HepG2 (cell line): Measurements from ENCODE around the gene PSMA7. TPM values are rescaled to one million over a fixed set of nuclear protein-coding genes. Genes with fewer than 3 reads are reported as not detected.

ENCODE experiments used
- ATAC-seq: fragments of 200-7000 bp; cut with Tn5 transposase; 3 replicates; pipeline ENCODE4 v1.9.1; 2020; ENCODE audit warnings: mild to moderate bottlenecking, moderate library complexity
- BruUV-seq: library from RNA; stranded (reverse); fragments of 400-500 nt; replicated peaks from 2 replicates; lab custom pipeline; 2021; lab: Mats Ljungman, UMichigan
- CTCF ChIA-PET: fragments of 300-600 bp; formaldehyde crosslinking; extraction: SDS; loops from one replicate; lab custom pipeline; 2021; ENCODE audit warnings: low total read pairs, inconsistent platforms, low intra/inter-chr PET ratio; lab: Yijun Ruan, JAX
- POLR2A ChIA-PET: fragments of 350-600 bp; sonication (Branson Sonifier 250); formaldehyde crosslinking; loops from one replicate; lab custom pipeline; 2020; ENCODE audit warnings: antibody characterized with exemption, inconsistent platforms; lab: Yijun Ruan, JAX
- DNase-seq: peaks from one replicate; pipeline ENCODE4 v3.0.0-alpha.2; 2015; ENCODE audit warnings: low spot score
- FAIRE-seq: peaks from 3 replicates; lab custom pipeline; 2011; peaks lifted over from hg19 to GRCh38; lab: Jason Lieb, UNC
- H2AFZ ChIP-seq: one replicate; pipeline ENCODE4 v1.6.1; 2011; ENCODE audit warnings: low read length, inconsistent platforms
- H3K27ac ChIP-seq: fragments of 300-600 bp; 3 replicates; pipeline ENCODE4 v1.8.0; 2011; ENCODE audit warnings: mixed run types, mild to moderate bottlenecking, mixed read lengths, low read length, inconsistent platforms; ENCODE audit not compliant: insufficient read depth; ENCODE audit errors: extremely low read length
- H3K27me3 ChIP-seq, 2 experiments: fragments of 200-600 bp in 1 of 2; 2 replicates in 1 of 2; 3 replicates in 1 of 2; pipeline versions ENCODE4 v1.6.0 to v1.8.0; 2011; ENCODE audit warnings: low read length in 2 of 2, mild to moderate bottlenecking in 2 of 2, moderate library complexity in 2 of 2, inconsistent platforms in 1 of 2; ENCODE audit not compliant: insufficient read depth in 2 of 2, control insufficient read depth in 1 of 2
- H3K36me3 ChIP-seq, 2 experiments: fragments of 200-600 bp in 1 of 2; replicated peaks in 1 of 2; 2 replicates in 1 of 2; 3 replicates in 1 of 2; pipeline versions ENCODE4 v1.5.1 to v1.8.0; 2011; ENCODE audit warnings: low read length in 2 of 2, inconsistent platforms in 1 of 2; ENCODE audit not compliant: insufficient read depth in 2 of 2, control insufficient read depth in 1 of 2
- H3K4me1 ChIP-seq: 2 replicates; pipeline ENCODE4 v1.5.1; 2012; ENCODE audit warnings: low read length, inconsistent platforms; ENCODE audit not compliant: insufficient read depth
- H3K4me2 ChIP-seq: 2 replicates; pipeline ENCODE4 v1.6.0; 2011; ENCODE audit warnings: low read depth, low read length, inconsistent platforms
- H3K4me3 ChIP-seq, 3 experiments: fragments of 200-600 bp in 1 of 3; sonication (generic), shearing (Covaris generic) in 1 of 3; replicated peaks in 1 of 3; 2 replicates each; pipeline ENCODE4 v1.5.1; 2011 to 2016; ENCODE audit warnings: low read length in 3 of 3, inconsistent platforms in 2 of 3, low read depth in 2 of 3, mild to moderate bottlenecking in 2 of 3, control low read depth in 1 of 3, mixed read lengths in 1 of 3; ENCODE audit not compliant: insufficient read depth in 1 of 3
- H3K79me2 ChIP-seq: one replicate; pipeline ENCODE4 v1.6.1; 2011; ENCODE audit warnings: low read length, inconsistent platforms; ENCODE audit not compliant: insufficient read depth
- H3K9ac ChIP-seq: 2 replicates; pipeline ENCODE4 v1.6.0; 2011; ENCODE audit warnings: mild to moderate bottlenecking, low read depth, low read length, inconsistent platforms; ENCODE audit not compliant: insufficient read depth
- H3K9me3 ChIP-seq: 2 replicates; pipeline ENCODE4 v1.5.1; 2012; ENCODE audit warnings: mild to moderate bottlenecking, low read length
- H4K20me1 ChIP-seq: 2 replicates; pipeline ENCODE4 v1.6.0; 2011; ENCODE audit warnings: inconsistent platforms, mild to moderate bottlenecking, low read length, moderate library complexity; ENCODE audit not compliant: insufficient read depth
- ARID4A ChIP-seq: sonication (generic); formaldehyde crosslinking; IDR thresholded peaks from 2 replicates; pipeline ENCODE4 v1.5.0; 2020; ENCODE audit warnings: mild to moderate bottlenecking, missing genetic modification reagents, borderline replicate concordance
- CHD2 ChIP-seq: IDR thresholded peaks from 2 replicates; pipeline ENCODE4 v1.6.1; 2011; ENCODE audit warnings: low read depth, low read length, improper control_type of control experiment
- CTCF ChIP-seq: sonication (generic); formaldehyde crosslinking; IDR thresholded peaks from 2 replicates; pipeline ENCODE4 v1.5.0; 2020; ENCODE audit warnings: mild to moderate bottlenecking, missing genetic modification reagents, moderate library complexity
- SALL1 ChIP-seq: sonication (generic); formaldehyde crosslinking; IDR thresholded peaks from 2 replicates; pipeline ENCODE4 v1.8.0; 2022; ENCODE audit warnings: mild to moderate bottlenecking, missing genetic modification reagents
- SNRNP70 ChIP-seq: fragments of 200-400 bp; formaldehyde crosslinking; IDR thresholded peaks from 2 replicates; pipeline ENCODE4 v1.6.1; 2017; ENCODE audit warnings: mild to moderate bottlenecking, low read depth, low read length, moderate library complexity
- STAG1 ChIP-seq: sonication (generic); formaldehyde crosslinking; IDR thresholded peaks from 2 replicates; pipeline ENCODE4 v1.4.0; 2020; ENCODE audit warnings: missing genetic modification reagents
- TBX3 ChIP-seq: fragments of 450-650 bp; IDR thresholded peaks from 2 replicates; pipeline ENCODE4 v1.6.1; 2017; ENCODE audit warnings: antibody characterized with exemption, mild to moderate bottlenecking, inconsistent platforms, borderline replicate concordance
- WGBS: methylation state at CpG from one replicate; pipeline ENCODE4 v1.1.6; 2017; ENCODE audit warnings: low lambda C conversion rate; 5-methylcytosine and 5-hydroxymethylcytosine counted together
- in situ Hi-C: cut with HindIII; loops from 2 replicates; pipeline ENCODE4 v1.10.0; 2017; ENCODE audit warnings: low pct_unique_long_range_greater_than_20kb; ENCODE audit not compliant: extremely low pct_ligation_motif_present
- intact Hi-C: fragments of 100-400 bp; cut with micrococcal nuclease; formaldehyde crosslinking; loops from one replicate; pipeline ENCODE4 v1.10.0; 2022; ENCODE audit not compliant: unreplicated experiment
- polyA plus RNA-seq, 8 experiments: library from polyadenylated mRNA; depleted of rRNA in 3 of 8; stranded (reverse) in 7 of 8; unstranded in 1 of 8; fragments of >200 nt; fragmentation: Illumina TruSeq in 4 of 8; extraction: Trizol in 4 of 8; gene quantifications; 2 replicates each; pipeline versions ENCODE4 v1.2.1 to v1.2.3, GENCODE V29; 2011 to 2016; ENCODE audit warnings: low read depth in 4 of 8, missing spikeins in 1 of 8, mixed read lengths in 1 of 8; ENCODE audit not compliant: insufficient read depth in 1 of 8
- total RNA-seq, 5 experiments: library from RNA; depleted of rRNA; stranded (reverse); fragments of >200 nt; fragmentation: Illumina TruSeq; extraction: Trizol; gene quantifications; 2 replicates each; pipeline ENCODE4 v1.2.3, GENCODE V29; 2016; ENCODE audit warnings: low read depth in 1 of 5
- TF ChIP-seq, protein P1 (sequence below): sonication (generic); formaldehyde crosslinking; IDR thresholded peaks from 2 replicates; pipeline ENCODE4 v1.5.1; 2020; ENCODE audit warnings: mild to moderate bottlenecking, missing genetic modification reagents, moderate library complexity

The PSMA7 gene
- total and polyA plus RNA-seq, 2 of the 13 experiments (the other 11 are each of a cell fraction or from before 2014, with no cell fraction given) = 531 to 631 TPM

- no peak overlapping the region for H3K4me2 ChIP-seq
- TF ChIP-seq TBX3 (peak; percentile 20; the same call in 1 of the 2 replicates), SALL1 (0 out of 2 replicates have a peak, but pooled peaks have one; percentile 7), ARID4A (CRISPR knock-in tag) (0 out of 2 replicates have a peak, but pooled peaks have one; percentile 18), CHD2 (no peak), SNRNP70 (no peak), STAG1 (CRISPR knock-in tag) (peak; percentile 43), CTCF (CRISPR knock-in tag) (peak; percentile 68)
- TF ChIP-seq, protein P1, sequence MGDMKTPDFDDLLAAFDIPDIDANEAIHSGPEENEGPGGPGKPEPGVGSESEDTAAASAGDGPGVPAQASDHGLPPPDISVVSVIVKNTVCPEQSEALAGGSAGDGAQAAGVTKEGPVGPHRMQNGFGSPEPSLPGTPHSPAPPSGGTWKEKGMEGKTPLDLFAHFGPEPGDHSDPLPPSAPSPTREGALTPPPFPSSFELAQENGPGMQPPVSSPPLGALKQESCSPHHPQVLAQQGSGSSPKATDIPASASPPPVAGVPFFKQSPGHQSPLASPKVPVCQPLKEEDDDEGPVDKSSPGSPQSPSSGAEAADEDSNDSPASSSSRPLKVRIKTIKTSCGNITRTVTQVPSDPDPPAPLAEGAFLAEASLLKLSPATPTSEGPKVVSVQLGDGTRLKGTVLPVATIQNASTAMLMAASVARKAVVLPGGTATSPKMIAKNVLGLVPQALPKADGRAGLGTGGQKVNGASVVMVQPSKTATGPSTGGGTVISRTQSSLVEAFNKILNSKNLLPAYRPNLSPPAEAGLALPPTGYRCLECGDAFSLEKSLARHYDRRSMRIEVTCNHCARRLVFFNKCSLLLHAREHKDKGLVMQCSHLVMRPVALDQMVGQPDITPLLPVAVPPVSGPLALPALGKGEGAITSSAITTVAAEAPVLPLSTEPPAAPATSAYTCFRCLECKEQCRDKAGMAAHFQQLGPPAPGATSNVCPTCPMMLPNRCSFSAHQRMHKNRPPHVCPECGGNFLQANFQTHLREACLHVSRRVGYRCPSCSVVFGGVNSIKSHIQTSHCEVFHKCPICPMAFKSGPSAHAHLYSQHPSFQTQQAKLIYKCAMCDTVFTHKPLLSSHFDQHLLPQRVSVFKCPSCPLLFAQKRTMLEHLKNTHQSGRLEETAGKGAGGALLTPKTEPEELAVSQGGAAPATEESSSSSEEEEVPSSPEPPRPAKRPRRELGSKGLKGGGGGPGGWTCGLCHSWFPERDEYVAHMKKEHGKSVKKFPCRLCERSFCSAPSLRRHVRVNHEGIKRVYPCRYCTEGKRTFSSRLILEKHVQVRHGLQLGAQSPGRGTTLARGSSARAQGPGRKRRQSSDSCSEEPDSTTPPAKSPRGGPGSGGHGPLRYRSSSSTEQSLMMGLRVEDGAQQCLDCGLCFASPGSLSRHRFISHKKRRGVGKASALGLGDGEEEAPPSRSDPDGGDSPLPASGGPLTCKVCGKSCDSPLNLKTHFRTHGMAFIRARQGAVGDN (CRISPR knock-in tag) = peak; percentile 45
- TF ChIP-seq, all 625 proteins: peak for 6
- Histone ChIP-seq H3K4me1 (no peaks in the 10 kb centered on the region), H3K9me3 (no peaks in the 10 kb centered on the region), H3K27me3 (peaks cover 24 to 74% of the 10 kb centered on the region in 2 experiments), H3K9ac (no peak overlapping the region), H2AFZ (no peak overlapping the region), H4K20me1 (no peaks in the 10 kb centered on the region; the same call in 1 of the 2 replicates), H3K79me2 (no peaks in the 10 kb centered on the region), H3K36me3 (no peaks in the 10 kb centered on the region), H3K27ac (no peak overlapping the region), H3K4me3 (no peak overlapping the region)
- intact Hi-C loops (no loop called here), in situ Hi-C loops (no loop called here)
- CTCF ChIA-PET = no interaction called here
- POLR2A ChIA-PET = no interaction called here
- ATAC-seq (peak; percentile 49), FAIRE-seq (no peak), DNase-seq (no peak)
- no TSS peak for BruUV-seq
- WGBS = 54% methylated on average over 22 of the region's 30 CpGs
Observed at GRCh38 chr20:62096421-62097380, 46.5 kb downstream of the PSMA7 start.
